ENCODE data around the gene GAD2. TPM values are rescaled to one million over a fixed set of nuclear protein-coding genes. Genes with fewer than 3 reads are reported as not detected.

The GAD2 gene
- total RNA-seq, 1 donor from 2014 or later = 0.41 TPM

DNA sequence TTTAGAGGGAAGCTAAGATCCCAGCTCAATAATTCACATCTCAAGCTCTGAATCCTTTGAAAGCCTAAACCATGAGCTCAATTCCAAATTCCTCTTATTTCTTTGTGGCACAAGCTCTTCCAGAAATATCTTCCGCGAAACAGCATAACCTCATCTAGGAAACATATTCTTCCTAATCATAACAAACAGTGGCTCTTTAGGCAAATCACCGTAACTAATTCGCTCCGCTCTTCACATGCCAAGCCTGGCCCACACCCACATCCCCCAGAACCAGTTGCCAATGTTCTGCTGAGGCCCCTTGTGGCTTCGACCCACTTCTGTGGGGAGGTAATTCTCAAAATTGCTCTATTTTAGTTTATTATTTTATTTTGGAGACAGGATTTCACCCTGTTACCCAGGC, 19.2 kb downstream of the GAD2 start:
- no peak for TF ChIP-seq EZH2phosphoT487 (IDR thresholded peaks at IDR 0.05)
- no peak for TF ChIP-seq CTCF (IDR thresholded peaks at IDR 0.05)
- TF ChIP-seq EZH2 (IDR thresholded peaks at IDR 0.05) = no peak
- H3K27ac ChIP-seq = no peak overlapping the region
- no peak overlapping the region for H3K4me2 ChIP-seq
- H3K36me3 ChIP-seq = no peaks in the 10 kb centered on the region
- no peak overlapping the region for H3K9ac ChIP-seq
- H3K4me3 Mint-ChIP-seq = no peak overlapping the region
- H3K4me1 ChIP-seq = peaks cover 5% of the 10 kb centered on the region
- H3K36me3 Mint-ChIP-seq = no peaks in the 10 kb centered on the region
- no peaks in the 10 kb centered on the region for H3K9me3 Mint-ChIP-seq
- H3K4me3 ChIP-seq = no peak overlapping the region
- H3K4me1 Mint-ChIP-seq = no peaks in the 10 kb centered on the region
- no peak for DNase-seq (ENCODE audit: low spot score)
- H3F3A ChIP-seq (ENCODE audit: low read depth) = no peaks in the 10 kb centered on the region
- H3K27ac Mint-ChIP-seq = no peak overlapping the region
- peaks cover 52% of the 10 kb centered on the region for H3K27me3 ChIP-seq
- H3K79me2 ChIP-seq (ENCODE audit: low read depth) = no peaks in the 10 kb centered on the region
- H2AFZ ChIP-seq (replicated peaks) = no peak overlapping the region
- no peaks in the 10 kb centered on the region for H4K20me1 ChIP-seq (ENCODE audit: low read depth)
- peaks cover 17% of the 10 kb centered on the region for H3K27me3 Mint-ChIP-seq (ENCODE audit: insufficient read depth, low read depth)
- no peaks in the 10 kb centered on the region for H3K9me3 ChIP-seq (ENCODE audit: low read depth)

- Histone ChIP-seq H2AFZ (replicated peaks) (no peak overlapping the region), H3K27me3 (peaks cover 77% of the 10 kb centered on the region), H3K9me3 (ENCODE audit: low read depth) (no peaks in the 10 kb centered on the region), H3K4me2 (no peak overlapping the region), H3K79me2 (ENCODE audit: low read depth) (no peaks in the 10 kb centered on the region), H3K4me1 (peaks cover 16% of the 10 kb centered on the region), H3K4me3 (no peak overlapping the region), H4K20me1 (ENCODE audit: low read depth) (peaks cover 16% of the 10 kb centered on the region), H3K36me3 (no peaks in the 10 kb centered on the region), H3K9ac (no peak overlapping the region), H3F3A (ENCODE audit: low read depth) (peaks cover 14% of the 10 kb centered on the region), H3K27ac (no peak overlapping the region)
- DNase-seq (ENCODE audit: low spot score) = no peak
- peaks cover 17% of the 10 kb centered on the region for H3K27me3 Mint-ChIP-seq (ENCODE audit: insufficient read depth, low read depth)
- TF ChIP-seq CTCF (IDR thresholded peaks at IDR 0.05) (no peak), EZH2phosphoT487 (IDR thresholded peaks at IDR 0.05) (no peak), EZH2 (IDR thresholded peaks at IDR 0.05) (no peak)
- no peaks in the 10 kb centered on the region for H3K36me3 Mint-ChIP-seq
- no peaks in the 10 kb centered on the region for H3K9me3 Mint-ChIP-seq
- H3K27ac Mint-ChIP-seq = no peak overlapping the region
- peaks cover 7% of the 10 kb centered on the region for H3K4me1 Mint-ChIP-seq
- H3K4me3 Mint-ChIP-seq = no peak overlapping the region
These were observed 21.8 kb downstream of the GAD2 start for GRCh38 chr10:26238378-26238777.

GRCh38 chr10:26242706-26243350, 26.3 kb downstream of the GAD2 start:
- TF ChIP-seq EZH2phosphoT487 (IDR thresholded peaks at IDR 0.05) = peak; percentile 100
- no peak for TF ChIP-seq CTCF (IDR thresholded peaks at IDR 0.05)
- Mint-ChIP-seq H3K27me3 (ENCODE audit: insufficient read depth, low read depth) (peaks cover 10% of the 10 kb centered on the region), H3K4me1 (peaks cover 7% of the 10 kb centered on the region), H3K4me3 (no peak overlapping the region), H3K27ac (no peak overlapping the region), H3K36me3 (no peaks in the 10 kb centered on the region), H3K9me3 (no peaks in the 10 kb centered on the region)
- no peaks in the 10 kb centered on the region for H3K79me2 ChIP-seq (ENCODE audit: low read depth)
- H3K27ac ChIP-seq = no peak overlapping the region
- peak overlapping the region; percentile 59 for H3K4me2 ChIP-seq
- H4K20me1 ChIP-seq (ENCODE audit: low read depth) = peaks cover 25% of the 10 kb centered on the region
- no peak overlapping the region for H3K4me3 ChIP-seq
- peaks cover 22% of the 10 kb centered on the region for H3K4me1 ChIP-seq
- peaks cover 93% of the 10 kb centered on the region for H3K27me3 ChIP-seq
- H2AFZ ChIP-seq (replicated peaks) = no peak overlapping the region
- H3K36me3 ChIP-seq = no peaks in the 10 kb centered on the region
- H3F3A ChIP-seq (ENCODE audit: low read depth) = peaks cover 18% of the 10 kb centered on the region
- peak; percentile 92 for DNase-seq (ENCODE audit: low spot score)
- H3K9ac ChIP-seq = no peak overlapping the region
- H3K9me3 ChIP-seq (ENCODE audit: low read depth) = no peaks in the 10 kb centered on the region
